ENCODE data around the gene DUSP8.
"Not testable (repeated sequence)": the region's sequence is repeated elsewhere in the genome, so short reads cannot be mapped to it uniquely, and the experiment has no call there.

DUSP8 gene

DNA sequence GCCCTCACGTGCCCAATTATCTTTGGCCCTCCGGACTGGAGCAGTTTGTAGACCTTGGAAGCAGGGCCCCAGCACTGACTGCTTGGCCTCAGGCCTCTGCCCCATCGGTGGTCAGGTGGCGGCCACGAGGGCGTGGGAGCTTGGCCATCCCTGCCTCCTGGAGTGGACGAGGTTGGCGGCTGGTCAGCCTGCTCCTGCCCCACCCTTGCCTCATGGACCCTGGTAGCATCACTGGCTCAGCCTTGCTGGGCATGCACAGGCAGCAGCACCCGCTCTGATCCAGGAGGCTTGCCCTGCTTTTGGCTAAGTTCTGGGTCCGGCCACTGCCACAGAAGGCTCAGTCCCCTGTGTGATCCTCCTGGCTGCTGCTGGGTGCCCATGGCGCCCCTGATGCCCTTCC, 32.1 kb upstream of the DUSP8 start:
- TF ChIP-seq, protein P1, sequence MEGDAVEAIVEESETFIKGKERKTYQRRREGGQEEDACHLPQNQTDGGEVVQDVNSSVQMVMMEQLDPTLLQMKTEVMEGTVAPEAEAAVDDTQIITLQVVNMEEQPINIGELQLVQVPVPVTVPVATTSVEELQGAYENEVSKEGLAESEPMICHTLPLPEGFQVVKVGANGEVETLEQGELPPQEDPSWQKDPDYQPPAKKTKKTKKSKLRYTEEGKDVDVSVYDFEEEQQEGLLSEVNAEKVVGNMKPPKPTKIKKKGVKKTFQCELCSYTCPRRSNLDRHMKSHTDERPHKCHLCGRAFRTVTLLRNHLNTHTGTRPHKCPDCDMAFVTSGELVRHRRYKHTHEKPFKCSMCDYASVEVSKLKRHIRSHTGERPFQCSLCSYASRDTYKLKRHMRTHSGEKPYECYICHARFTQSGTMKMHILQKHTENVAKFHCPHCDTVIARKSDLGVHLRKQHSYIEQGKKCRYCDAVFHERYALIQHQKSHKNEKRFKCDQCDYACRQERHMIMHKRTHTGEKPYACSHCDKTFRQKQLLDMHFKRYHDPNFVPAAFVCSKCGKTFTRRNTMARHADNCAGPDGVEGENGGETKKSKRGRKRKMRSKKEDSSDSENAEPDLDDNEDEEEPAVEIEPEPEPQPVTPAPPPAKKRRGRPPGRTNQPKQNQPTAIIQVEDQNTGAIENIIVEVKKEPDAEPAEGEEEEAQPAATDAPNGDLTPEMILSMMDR (IDR thresholded peaks at IDR 0.05; ENCODE audit: control insufficient read depth, extremely low read depth, insufficient read depth) = no peak
- DNase-seq (ENCODE audit: low read depth) = no peak
- H3K4me3 ChIP-seq (ENCODE audit: low read depth, low read length) = no peak overlapping the region

DNA sequence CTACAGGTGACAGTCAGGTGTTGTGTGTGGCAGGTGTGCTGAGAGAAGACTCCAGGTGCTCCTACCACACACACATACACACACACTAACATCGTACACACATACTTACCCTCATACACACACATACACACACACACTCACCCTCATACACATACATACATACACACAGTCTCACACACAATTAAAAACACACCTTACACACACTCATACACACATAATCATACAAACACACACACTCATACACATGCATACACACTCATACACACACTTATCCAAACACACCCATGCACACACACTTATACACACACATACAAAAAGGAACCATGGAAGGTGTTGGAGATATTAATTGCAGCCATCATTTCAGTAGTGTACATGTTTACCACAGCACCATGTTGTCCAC, 31.6 kb upstream of the DUSP8 start:
- no peak for DNase-seq (ENCODE audit: low read depth)
- TF ChIP-seq, protein P1 (IDR thresholded peaks at IDR 0.05; ENCODE audit: control insufficient read depth, extremely low read depth, insufficient read depth) = no peak
- H3K4me3 ChIP-seq (ENCODE audit: low read depth, low read length) = no peak overlapping the region

DNA sequence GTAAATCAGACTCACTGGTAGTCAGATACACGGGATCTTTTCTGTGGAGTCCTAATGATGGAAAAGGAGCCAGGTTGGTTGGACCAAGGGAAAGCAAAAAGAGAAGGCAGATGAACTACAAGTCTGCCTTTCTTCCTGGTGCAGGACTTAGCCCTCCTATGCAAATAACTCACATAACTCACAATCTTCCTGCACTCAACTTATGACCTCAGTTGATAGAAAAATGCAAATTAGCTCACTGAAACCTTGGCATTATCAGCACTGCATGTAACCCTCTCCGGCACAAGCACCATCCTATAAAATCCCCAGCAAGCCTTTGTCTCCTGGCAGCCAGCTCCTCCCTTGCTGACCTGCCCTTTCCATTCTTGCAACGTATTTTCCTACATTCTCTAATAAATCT, 29.6 kb upstream of the DUSP8 start:
- not testable (repeated sequence) for DNase-seq (ENCODE audit: low read depth); H3K4me3 ChIP-seq (ENCODE audit: low read depth, low read length)

DNA sequence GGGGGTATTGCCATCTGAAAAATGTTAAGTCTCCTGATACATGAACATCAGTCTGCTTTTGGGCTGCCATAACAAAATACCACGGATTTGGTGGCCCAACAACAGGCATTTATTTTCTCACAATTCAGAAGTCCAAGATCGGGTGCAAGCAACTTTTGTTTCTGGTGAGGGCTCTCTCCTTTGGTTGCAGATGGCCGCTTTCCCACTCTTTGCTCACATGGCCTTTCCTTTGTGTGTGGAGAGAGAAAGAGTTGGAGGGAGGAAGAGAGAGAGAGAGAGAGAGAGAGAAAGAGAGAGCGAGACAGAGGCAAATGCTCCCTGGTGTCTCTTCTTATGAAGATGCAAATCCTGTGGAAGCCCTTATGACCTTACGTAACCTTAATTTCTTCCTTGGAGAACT, 28.6 kb upstream of the DUSP8 start:
- H3K4me3 ChIP-seq (ENCODE audit: low read depth, low read length) = no peak overlapping the region
- TF ChIP-seq, protein P1 (IDR thresholded peaks at IDR 0.05; ENCODE audit: control insufficient read depth, extremely low read depth, insufficient read depth) = no peak
- DNase-seq (ENCODE audit: low read depth) = no peak

DNA sequence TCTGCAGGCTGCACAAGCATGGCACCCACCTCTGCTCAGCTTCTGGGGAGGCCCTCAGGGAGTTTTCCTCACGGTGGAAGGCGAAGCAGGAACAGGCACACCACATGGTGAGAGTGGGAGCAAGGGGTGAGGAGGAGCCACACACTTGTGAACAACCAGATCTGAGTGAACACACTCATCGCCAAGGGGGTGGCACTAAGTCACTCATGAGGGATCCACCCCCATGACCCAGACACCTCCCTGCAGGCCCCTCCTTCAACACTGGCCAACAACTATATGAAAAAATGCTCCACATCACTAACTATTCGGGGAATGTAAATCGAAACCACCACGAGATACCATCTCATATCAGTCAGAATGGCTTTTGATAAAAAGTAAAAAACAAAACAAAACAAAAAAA, 26.7 kb upstream of the DUSP8 start:
- TF ChIP-seq, protein P1 (IDR thresholded peaks at IDR 0.05; ENCODE audit: control insufficient read depth, extremely low read depth, insufficient read depth) = no peak
- H3K4me3 ChIP-seq (ENCODE audit: low read depth, low read length) = no peak overlapping the region
- DNase-seq (ENCODE audit: low read depth) = no peak

DNA sequence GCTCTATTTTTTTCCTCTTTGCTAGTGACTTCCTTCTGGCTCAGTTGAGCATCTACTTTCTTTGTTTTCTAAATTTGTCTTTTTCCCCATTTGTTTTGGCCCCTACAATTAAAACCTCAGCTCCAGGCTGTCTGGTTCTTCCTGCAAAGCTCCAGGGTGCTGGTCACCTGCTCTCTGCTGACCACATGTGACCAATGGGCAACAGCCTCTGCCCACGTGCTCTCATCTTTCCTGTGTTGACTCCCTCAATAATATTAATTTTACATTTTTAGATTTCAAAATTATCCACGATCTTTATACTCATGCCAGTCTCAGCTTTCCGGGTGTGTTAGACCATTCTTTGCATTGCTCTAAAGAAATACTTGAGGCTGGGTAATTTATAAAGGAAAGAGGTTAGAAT, 26.3 kb upstream of the DUSP8 start:
- not testable (repeated sequence) for DNase-seq (ENCODE audit: low read depth); H3K4me3 ChIP-seq (ENCODE audit: low read depth, low read length)

DNA sequence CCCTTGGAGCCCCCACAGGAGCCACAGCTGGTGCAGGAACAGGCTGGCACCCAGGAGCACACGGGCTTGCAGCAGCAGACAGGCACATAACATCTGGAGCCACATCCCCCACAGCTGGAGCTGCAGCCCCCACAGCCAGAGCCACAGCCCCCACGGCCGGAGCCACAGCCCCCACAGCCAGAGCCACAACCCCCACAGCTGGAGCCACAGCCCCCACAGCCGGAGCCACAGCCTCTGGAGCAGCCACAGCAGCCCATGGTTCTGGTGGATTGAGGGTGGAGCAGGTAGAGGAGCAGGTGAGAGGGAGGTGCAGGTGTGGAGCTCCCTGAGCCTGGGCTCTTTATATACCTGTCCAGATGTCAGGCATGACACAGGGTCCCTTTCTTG, 25.9 kb upstream of the DUSP8 start, which contains the start of gene KRTAP5-2:
TSS of gene KRTAP5-2 (minus strand) at position 301 of the 387 bp plus-strand sequence. CDS start at position 257, 44 bp downstream.
- TF ChIP-seq, protein P1 (IDR thresholded peaks at IDR 0.05; ENCODE audit: control insufficient read depth, extremely low read depth, insufficient read depth) = no peak
- H3K4me3 ChIP-seq (ENCODE audit: low read depth, low read length) = no peak within 1 kb of the TSS
- DNase-seq (ENCODE audit: low read depth) = no peak

DNA sequence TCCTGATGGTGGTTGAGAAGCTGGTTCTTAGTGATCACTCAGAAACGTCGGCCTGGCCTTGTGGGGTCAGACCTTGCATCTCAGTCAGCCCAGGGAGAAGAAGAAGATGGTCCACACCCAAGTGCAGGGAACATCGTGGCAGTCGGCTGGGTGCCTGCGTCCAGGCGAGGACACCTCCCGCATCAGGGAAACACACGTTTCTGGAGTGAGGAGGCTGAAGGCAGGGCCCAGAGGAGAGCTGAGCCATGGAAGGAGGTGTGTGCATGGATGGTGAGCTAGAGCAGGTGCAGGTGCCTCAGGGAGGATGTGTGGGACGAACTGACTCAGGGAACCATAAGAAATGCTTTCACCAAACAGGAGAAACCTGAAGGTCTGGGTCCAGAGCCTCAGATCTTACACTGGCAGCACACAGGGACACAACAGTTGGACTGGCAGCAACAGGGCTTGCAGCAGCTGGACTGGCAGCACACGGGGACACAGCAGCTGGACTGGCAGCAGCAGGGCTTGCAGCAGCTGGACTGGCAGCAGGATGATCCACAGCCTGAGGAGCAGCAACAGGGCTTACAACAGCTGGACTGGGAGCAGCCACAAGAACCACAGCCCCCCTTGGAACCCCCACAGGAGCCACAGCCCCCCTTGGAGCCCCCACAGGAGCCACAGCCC, 25.4 kb upstream of the DUSP8 start:
- DNase-seq (ENCODE audit: low read depth) = no peak
- TF ChIP-seq, protein P1 (IDR thresholded peaks at IDR 0.05; ENCODE audit: control insufficient read depth, extremely low read depth, insufficient read depth) = no peak
- H3K4me3 ChIP-seq (ENCODE audit: low read depth, low read length) = no peak overlapping the region

DNA sequence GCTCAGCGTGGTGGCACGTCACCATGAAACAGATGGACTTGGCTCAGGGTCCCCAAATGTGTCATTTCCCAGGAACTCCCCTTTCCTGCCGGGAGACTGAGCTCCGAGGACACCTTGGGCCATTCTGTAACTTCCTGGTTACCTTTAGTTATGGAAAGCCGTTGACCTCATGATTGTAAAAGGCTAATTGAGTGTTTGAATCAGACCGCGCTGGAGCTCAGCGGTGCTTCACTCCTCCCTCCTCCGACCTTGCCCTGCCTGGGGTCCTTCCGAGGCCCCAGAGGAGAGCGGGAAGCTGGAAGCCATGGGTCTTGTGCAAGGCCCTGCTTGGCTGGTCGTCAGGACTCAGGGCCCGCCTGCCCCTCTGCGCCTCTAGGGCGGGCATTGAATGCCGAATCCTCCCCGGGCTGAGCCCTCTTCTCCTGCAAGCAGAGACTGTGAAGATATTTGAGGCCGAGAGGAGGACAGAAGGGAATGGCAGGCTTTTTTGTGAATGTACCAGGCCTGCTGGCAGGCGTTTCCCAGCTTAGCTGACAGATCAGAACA, 24.6 kb upstream of the DUSP8 start:
- not testable (repeated sequence) for H3K4me3 ChIP-seq (ENCODE audit: low read depth, low read length); DNase-seq (ENCODE audit: low read depth)

Measured in LNCaP clone FGC (cell line).